ENCODE measurements around the gene MARCHF2.

Gene MARCHF2

GRCh38 chr19:8478598-8478997, 65.5 kb downstream of the MARCHF2 start:
- DNase-seq (ENCODE audit: low read depth): no peak

GRCh38 chr19:8481201-8481600, 68.1 kb downstream of the MARCHF2 start:
- DNase-seq (ENCODE audit: low read depth): no peak

- no peak for DNase-seq (ENCODE audit: low read depth)
Observed at GRCh38 chr19:8481616-8482015, 68.5 kb downstream of the MARCHF2 start.

- no peak for DNase-seq (ENCODE audit: low read depth)
Observed at GRCh38 chr19:8482696-8483095, 69.6 kb downstream of the MARCHF2 start.

GRCh38 chr19:8483165-8483564, 70.1 kb downstream of the MARCHF2 start:
- DNase-seq (ENCODE audit: low read depth): no peak

GRCh38 chr19:8484331-8484894, 71.3 kb downstream of the MARCHF2 start:
- DNase-seq (ENCODE audit: low read depth): no peak

GRCh38 chr19:8485561-8486371, 72.7 kb downstream of the MARCHF2 start:
- no peak for DNase-seq (ENCODE audit: low read depth)

- no peak for DNase-seq (ENCODE audit: low read depth)
Observed at GRCh38 chr19:8486661-8487136, 73.6 kb downstream of the MARCHF2 start.

- peak; percentile 29 for DNase-seq (ENCODE audit: low read depth)
Observed at GRCh38 chr19:8487137-8487851, 74.2 kb downstream of the MARCHF2 start.

GRCh38 chr19:8488365-8488764, 75.3 kb downstream of the MARCHF2 start:
- no peak for DNase-seq (ENCODE audit: low read depth)

Data from stimulated activated CD8-positive, alpha-beta memory T cell treated with anti-CD3 and anti-CD28 coated beads, Interleukin-12 subunit alpha, Interleukin-12 subunit beta, amount 100 ng/mL, for 4 hours (primary cell).